HG03103 (cell line): Measurements from ENCODE around the gene TMEM132A.

Experiments
- ATAC-seq: cut with Tn5 transposase; IDR thresholded peaks from one replicate; pipeline ENCODE4 v1.9.1; 2021; ENCODE audit warnings: low read depth; ENCODE audit not compliant: unreplicated experiment

TMEM132A gene

GRCh38 chr11:60919320-60919719 is 4.9 kb upstream of the TMEM132A start:
- ATAC-seq: no peak

GRCh38 chr11:60919956-60920355 is 4.3 kb upstream of the TMEM132A start:
- no peak for ATAC-seq

- no peak for ATAC-seq
Observed at GRCh38 chr11:60921259-60921658, 3.0 kb upstream of the TMEM132A start.

GRCh38 chr11:60921777-60922335 is 2.4 kb upstream of the TMEM132A start:
- no peak for ATAC-seq

- no peak for ATAC-seq
Observed at GRCh38 chr11:60922906-60923305, 1.4 kb upstream of the TMEM132A start.

GRCh38 chr11:60923326-60923725 is 934 bp upstream of the TMEM132A start:
- ATAC-seq: no peak

GRCh38 chr11:60923800-60924109 is 505 bp upstream of the TMEM132A start:
- no peak for ATAC-seq

- ATAC-seq: no peak
Observed at GRCh38 chr11:60924906-60925853, 920 bp downstream of the TMEM132A start.

- ATAC-seq: no peak
Observed at GRCh38 chr11:60925868-60926267, 1.6 kb downstream of the TMEM132A start.

- ATAC-seq: no peak
Observed at GRCh38 chr11:60926500-60926899, 2.2 kb downstream of the TMEM132A start.

- ATAC-seq: no peak
Observed at GRCh38 chr11:60927061-60927592, 2.9 kb downstream of the TMEM132A start.

- no peak for ATAC-seq
Observed at GRCh38 chr11:60927600-60927999, 3.3 kb downstream of the TMEM132A start.

- no peak for ATAC-seq
Observed at GRCh38 chr11:60928563-60929001, 4.3 kb downstream of the TMEM132A start.

GRCh38 chr11:60929764-60930163 is 5.5 kb downstream of the TMEM132A start:
- ATAC-seq: no peak

GRCh38 chr11:60930394-60930793 is 6.1 kb downstream of the TMEM132A start:
- no peak for ATAC-seq

GRCh38 chr11:60931917-60932316 is 7.7 kb downstream of the TMEM132A start:
- no peak for ATAC-seq

- ATAC-seq: no peak
Observed at GRCh38 chr11:60932605-60933356, 8.5 kb downstream of the TMEM132A start.

GRCh38 chr11:60933416-60934123 is 9.3 kb downstream of the TMEM132A start:
- no peak for ATAC-seq

GRCh38 chr11:60934124-60934789 is 10.0 kb downstream of the TMEM132A start:
- ATAC-seq: no peak
